GM10847 (cell line): ENCODE measurements around the gene KCNH1.

Source experiments
- POLR2A ChIP-seq: IDR thresholded peaks from 2 replicates; pipeline ENCODE4 v1.6.1; 2011; ENCODE audit not compliant: insufficient read length; ENCODE audit errors: extremely low read depth

Gene KCNH1

GRCh38 chr1:211133836-211134669 lies at the start of gene KCNH1:
Gene KCNH1, minus strand, starts transcription at chr1:211134148. Its CDS starts 203 bp downstream, at chr1:211133945.
- TF ChIP-seq POLR2A = no peak

- no peak for TF ChIP-seq POLR2A
These were observed 48.8 kb upstream of the KCNH1 start for GRCh38 chr1:211182746-211183145.

GRCh38 chr1:211174375-211174774 lies 40.4 kb upstream of the KCNH1 start:
- TF ChIP-seq POLR2A = no peak

- TF ChIP-seq POLR2A = no peak
These were observed 38.7 kb upstream of the KCNH1 start for GRCh38 chr1:211172657-211173056.

GRCh38 chr1:211169353-211169752 lies 35.4 kb upstream of the KCNH1 start:
- TF ChIP-seq POLR2A = no peak

- no peak for TF ChIP-seq POLR2A
These were observed 24.9 kb upstream of the KCNH1 start for GRCh38 chr1:211158866-211159265.

- TF ChIP-seq POLR2A = no peak
These were observed 21.1 kb upstream of the KCNH1 start for GRCh38 chr1:211155040-211155439.

GRCh38 chr1:211153932-211154331 lies 20.0 kb upstream of the KCNH1 start:
- TF ChIP-seq POLR2A = no peak

GRCh38 chr1:211148366-211148765 lies 14.4 kb upstream of the KCNH1 start:
- no peak for TF ChIP-seq POLR2A

- no peak for TF ChIP-seq POLR2A
These were observed 12.0 kb upstream of the KCNH1 start for GRCh38 chr1:211145944-211146343.

GRCh38 chr1:211135342-211135950 lies 1.5 kb upstream of the KCNH1 start:
- TF ChIP-seq POLR2A = no peak

GRCh38 chr1:211133393-211133835 lies 534 bp downstream of the KCNH1 start:
- no peak for TF ChIP-seq POLR2A

- no peak for TF ChIP-seq POLR2A
These were observed 1.1 kb downstream of the KCNH1 start for GRCh38 chr1:211132721-211133392.

GRCh38 chr1:211129776-211130175 lies 4.2 kb downstream of the KCNH1 start:
- TF ChIP-seq POLR2A = no peak

GRCh38 chr1:211127166-211127565 lies 6.8 kb downstream of the KCNH1 start:
- no peak for TF ChIP-seq POLR2A

- no peak for TF ChIP-seq POLR2A
These were observed 7.3 kb downstream of the KCNH1 start for GRCh38 chr1:211126622-211127021.
